Spleen (tissue), 7 donors: Measurements from ENCODE around the gene ZFYVE1.
"Not testable (repeated sequence)": the region's sequence is repeated elsewhere in the genome, so short reads cannot be mapped to it uniquely, and the experiment has no call there.

Experiments
- POLR2A ChIP-seq, 3 donors: fragments of 450-650 bp; IDR thresholded peaks; one replicate each; pipeline ENCODE4 v1.5.1; 2017; ENCODE audit warnings: antibody characterized with exemption in 3 of 3, mild to moderate bottlenecking in 1 of 3
- TF ChIP-seq, protein P1 (sequence below), 11 experiments: fragments of 200-600 bp in 7 of 11; fragments of 450-650 bp in 4 of 11; sonication (generic) in 4 of 11; IDR thresholded peaks in 8 of 11; conservative IDR thresholded peaks in 3 of 11; 1 replicate in 7 of 11; 2 replicates in 4 of 11; pipeline versions ENCODE4 v1.4.0 to v1.8.0; 2016 to 2021; ENCODE audit warnings: antibody characterized with exemption in 11 of 11, inconsistent platforms in 4 of 11, mild to moderate bottlenecking in 1 of 11
- donor health status: DM: no; HTN: no; CAD: no; lungs with moderate emphysema.
- donor health status: DM: no; HTN: no; CAD: no.
- donor health status: DM: no; HTN: no; CAD: no.

DNA sequence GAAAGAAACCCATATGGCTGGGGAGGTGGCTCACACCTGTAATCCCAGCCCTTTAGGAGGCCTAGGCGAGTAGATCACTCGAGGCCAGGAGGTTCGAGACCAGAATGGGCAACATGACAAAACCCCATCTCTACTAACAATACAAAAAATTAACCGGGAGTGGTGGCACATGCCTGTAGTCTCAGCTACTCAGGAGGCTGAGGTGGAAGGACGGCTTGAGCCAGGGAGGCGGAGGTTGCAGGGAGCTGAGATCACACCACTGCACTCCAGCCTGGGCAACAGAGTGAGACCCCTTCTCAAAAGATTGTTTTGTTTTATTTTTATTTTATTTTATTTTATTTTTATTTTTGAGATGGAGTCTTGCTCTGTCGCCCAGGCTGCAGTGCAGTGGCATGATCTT, 15.7 kb downstream of the ZFYVE1 start:
- TF ChIP-seq, protein P1, sequence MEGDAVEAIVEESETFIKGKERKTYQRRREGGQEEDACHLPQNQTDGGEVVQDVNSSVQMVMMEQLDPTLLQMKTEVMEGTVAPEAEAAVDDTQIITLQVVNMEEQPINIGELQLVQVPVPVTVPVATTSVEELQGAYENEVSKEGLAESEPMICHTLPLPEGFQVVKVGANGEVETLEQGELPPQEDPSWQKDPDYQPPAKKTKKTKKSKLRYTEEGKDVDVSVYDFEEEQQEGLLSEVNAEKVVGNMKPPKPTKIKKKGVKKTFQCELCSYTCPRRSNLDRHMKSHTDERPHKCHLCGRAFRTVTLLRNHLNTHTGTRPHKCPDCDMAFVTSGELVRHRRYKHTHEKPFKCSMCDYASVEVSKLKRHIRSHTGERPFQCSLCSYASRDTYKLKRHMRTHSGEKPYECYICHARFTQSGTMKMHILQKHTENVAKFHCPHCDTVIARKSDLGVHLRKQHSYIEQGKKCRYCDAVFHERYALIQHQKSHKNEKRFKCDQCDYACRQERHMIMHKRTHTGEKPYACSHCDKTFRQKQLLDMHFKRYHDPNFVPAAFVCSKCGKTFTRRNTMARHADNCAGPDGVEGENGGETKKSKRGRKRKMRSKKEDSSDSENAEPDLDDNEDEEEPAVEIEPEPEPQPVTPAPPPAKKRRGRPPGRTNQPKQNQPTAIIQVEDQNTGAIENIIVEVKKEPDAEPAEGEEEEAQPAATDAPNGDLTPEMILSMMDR (IDR thresholded peaks at IDR 0.05 in 8 of 11, conservative IDR thresholded peaks at IDR 0.05 in 3 of 11): not testable (repeated sequence)
- TF ChIP-seq POLR2A (IDR thresholded peaks at IDR 0.05): not testable (repeated sequence)
